GM12801 (cell line): Measurements from ENCODE around the gene KPNA2.

ENCODE experiments used
- TF ChIP-seq, protein P1 (sequence below): IDR thresholded peaks from one replicate; pipeline ENCODE4 v1.5.1; 2011; ENCODE audit warnings: control low read depth; ENCODE audit not compliant: insufficient read length; ENCODE audit errors: extremely low read depth

The KPNA2 gene

DNA sequence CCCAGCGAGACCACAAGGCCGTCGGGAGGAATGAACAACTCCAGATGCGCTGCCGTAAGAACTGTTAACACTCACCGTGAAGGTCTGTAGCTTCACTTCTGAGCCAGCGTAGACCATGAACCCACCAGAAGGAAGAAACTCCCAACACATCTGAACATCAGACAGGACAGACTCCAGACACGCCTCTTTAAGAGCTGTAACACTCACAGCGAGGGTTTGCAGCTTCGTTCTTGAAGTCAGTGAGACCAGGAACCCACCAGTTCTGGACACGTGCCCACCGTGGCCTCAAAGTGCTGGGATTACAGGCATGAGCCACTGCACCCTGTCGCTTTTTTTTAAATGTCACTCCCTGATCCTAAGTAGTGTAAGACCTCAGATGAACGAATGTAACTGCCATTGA is 17.3 kb downstream of the KPNA2 start:
- TF ChIP-seq, protein P1, sequence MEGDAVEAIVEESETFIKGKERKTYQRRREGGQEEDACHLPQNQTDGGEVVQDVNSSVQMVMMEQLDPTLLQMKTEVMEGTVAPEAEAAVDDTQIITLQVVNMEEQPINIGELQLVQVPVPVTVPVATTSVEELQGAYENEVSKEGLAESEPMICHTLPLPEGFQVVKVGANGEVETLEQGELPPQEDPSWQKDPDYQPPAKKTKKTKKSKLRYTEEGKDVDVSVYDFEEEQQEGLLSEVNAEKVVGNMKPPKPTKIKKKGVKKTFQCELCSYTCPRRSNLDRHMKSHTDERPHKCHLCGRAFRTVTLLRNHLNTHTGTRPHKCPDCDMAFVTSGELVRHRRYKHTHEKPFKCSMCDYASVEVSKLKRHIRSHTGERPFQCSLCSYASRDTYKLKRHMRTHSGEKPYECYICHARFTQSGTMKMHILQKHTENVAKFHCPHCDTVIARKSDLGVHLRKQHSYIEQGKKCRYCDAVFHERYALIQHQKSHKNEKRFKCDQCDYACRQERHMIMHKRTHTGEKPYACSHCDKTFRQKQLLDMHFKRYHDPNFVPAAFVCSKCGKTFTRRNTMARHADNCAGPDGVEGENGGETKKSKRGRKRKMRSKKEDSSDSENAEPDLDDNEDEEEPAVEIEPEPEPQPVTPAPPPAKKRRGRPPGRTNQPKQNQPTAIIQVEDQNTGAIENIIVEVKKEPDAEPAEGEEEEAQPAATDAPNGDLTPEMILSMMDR, result no peak

DNA sequence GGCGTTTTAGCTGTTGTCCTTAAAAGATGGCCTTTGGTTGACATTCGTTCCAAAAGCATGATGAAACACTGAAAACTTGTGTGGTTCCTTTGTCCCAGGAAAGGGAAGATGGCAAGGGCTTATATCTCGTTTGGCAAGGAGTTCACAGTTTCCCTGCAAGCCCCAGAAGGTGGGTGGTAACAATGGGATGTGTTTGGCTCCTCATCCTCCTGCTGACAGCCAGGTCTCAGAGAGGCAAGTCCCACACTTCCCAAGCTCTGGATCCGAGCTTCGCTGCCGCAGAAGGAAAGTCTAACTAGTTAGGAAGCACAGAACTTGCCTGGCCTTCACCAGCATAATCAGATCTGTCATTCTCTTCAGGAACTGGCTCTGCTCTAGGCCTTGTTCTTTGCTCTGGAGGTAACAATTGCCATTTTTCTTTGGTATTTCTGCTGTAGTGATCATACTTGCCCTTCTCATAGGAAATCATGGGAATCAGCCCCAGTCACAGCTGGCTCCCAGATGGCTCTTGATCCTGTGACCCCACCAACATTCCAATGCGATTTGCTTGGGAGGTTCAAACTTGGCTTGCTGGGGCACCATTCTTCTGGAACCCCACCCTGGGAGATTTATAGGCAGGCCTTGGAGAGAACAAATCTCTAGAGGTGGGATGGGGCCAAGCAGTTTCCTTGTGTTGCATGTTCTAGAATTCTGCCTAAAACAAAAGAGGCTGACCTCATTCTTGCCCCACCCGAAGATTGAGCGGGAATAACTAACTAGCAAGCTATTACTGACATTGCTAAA is 17.9 kb downstream of the KPNA2 start:
- TF ChIP-seq, protein P1, result no peak

- TF ChIP-seq, protein P1, result no peak
These were observed 18.9 kb downstream of the KPNA2 start for GRCh38 chr17:68054296-68054900.

DNA sequence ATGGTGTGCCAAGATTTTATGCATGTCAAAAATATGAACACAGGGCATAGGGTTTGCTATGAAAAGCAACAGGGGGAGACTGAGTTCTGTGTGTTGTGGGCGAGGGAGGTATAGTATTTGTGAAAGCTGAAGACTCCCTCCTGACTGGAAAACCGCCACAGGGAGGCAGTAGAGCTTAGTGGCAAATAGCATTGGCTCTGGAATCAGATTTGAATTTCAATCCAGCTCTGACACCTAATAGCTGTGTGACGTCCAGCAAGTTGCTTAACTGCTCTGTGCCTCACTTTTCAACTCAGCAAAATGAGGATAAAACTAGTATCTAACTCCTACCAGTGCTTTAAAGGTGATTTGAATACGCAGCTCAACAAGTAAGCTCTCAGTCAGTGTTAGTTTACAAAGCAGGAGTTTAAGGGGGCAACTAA is 22.0 kb downstream of the KPNA2 start:
- TF ChIP-seq, protein P1, result no peak

GRCh38 chr17:68060336-68060735 is 24.8 kb downstream of the KPNA2 start:
- TF ChIP-seq, protein P1, result no peak

- TF ChIP-seq, protein P1, result no peak
These were observed 26.2 kb downstream of the KPNA2 start for GRCh38 chr17:68061512-68062313.

- TF ChIP-seq, protein P1, result no peak
These were observed 38.7 kb downstream of the KPNA2 start for GRCh38 chr17:68074279-68074678.
